ENCODE data around the gene CLASP2.

Gene CLASP2

GRCh38 chr3:33491721-33492120, 226.3 kb downstream of the CLASP2 start:
- no peak overlapping the region for H3K4me2 ChIP-seq (ENCODE audit: insufficient read depth, low read length, poor library complexity, severe bottlenecking)
- no peak for DNase-seq (ENCODE audit: low spot score)
- no CpG with 5 or more reads among the region's 4 CpGs for WGBS, 2 donors (ENCODE audit: extremely low coverage in 2 of 2, insufficient read length in 2 of 2, insufficient replicate concordance in 1 of 2)

DNA sequence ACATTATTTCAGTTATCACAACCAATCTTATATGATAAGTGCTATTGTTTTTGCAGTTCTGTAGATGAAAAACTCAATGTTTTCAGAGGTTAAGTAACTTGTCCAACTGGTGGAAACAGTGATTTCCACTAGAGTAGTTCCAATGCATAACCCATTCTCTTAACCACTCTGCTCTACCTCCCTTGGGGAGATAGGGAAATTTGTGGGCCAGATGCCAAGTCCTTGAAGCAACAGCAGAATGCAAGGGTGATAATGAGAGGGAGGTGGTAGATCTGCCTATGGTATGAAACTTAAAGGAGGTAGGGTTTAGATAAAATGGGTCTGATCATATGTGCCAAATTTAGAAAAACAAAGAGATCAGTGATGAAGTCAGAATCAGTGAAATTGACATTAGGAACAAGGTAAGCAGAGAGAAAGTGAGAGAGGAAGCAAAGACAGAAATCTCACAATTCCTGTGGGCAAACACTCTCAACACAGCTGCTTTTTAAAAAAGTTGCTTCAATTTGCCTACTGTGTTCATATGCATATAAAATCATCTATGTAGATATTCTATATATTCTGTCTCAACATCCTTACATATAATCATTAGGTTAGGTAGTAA, 227.3 kb downstream of the CLASP2 start:
- Histone ChIP-seq H3K79me1 (ENCODE audit: low read depth, low read length) (no peaks in the 10 kb centered on the region), H2AFZ (ENCODE audit: low read length) (no peak overlapping the region), H3K36me3 (replicated peaks in 1 of 2; ENCODE audit: control insufficient read depth in 2 of 2, insufficient read depth in 2 of 2, low read length in 2 of 2) (no peaks in the 10 kb centered on the region), H3K9me3 (replicated peaks in 1 of 2; ENCODE audit: control insufficient read depth in 2 of 2, insufficient read depth in 1 of 2, low read depth in 1 of 2, low read length in 2 of 2) (no peaks in the 10 kb centered on the region), H3K27ac (replicated peaks; ENCODE audit: low read length) (no peak overlapping the region), H2BK15ac (ENCODE audit: low read length) (no peak overlapping the region), H3K27me3 (ENCODE audit: control insufficient read depth in 3 of 3, insufficient read depth in 3 of 3, low read depth in 1 of 3, low read length in 3 of 3) (no peaks in the 10 kb centered on the region), H2AK5ac (ENCODE audit: low read depth, low read length) (no peak overlapping the region), H3K4ac (ENCODE audit: low read length) (no peak overlapping the region), H4K91ac (ENCODE audit: low read depth, low read length, poor library complexity) (no peak overlapping the region), H3K4me3 (ENCODE audit: low read length in 2 of 2) (no peak overlapping the region), H3K9ac (ENCODE audit: low read depth, low read length, poor library complexity) (no peak overlapping the region), H3K4me2 (ENCODE audit: insufficient read depth, low read length, poor library complexity, severe bottlenecking) (no peak overlapping the region), H4K8ac (ENCODE audit: low read depth, low read length) (no peak overlapping the region), H2BK120ac (ENCODE audit: low read depth, low read length) (no peak overlapping the region), H3K14ac (ENCODE audit: low read length) (no peak overlapping the region), H2BK5ac (ENCODE audit: low read length) (no peak overlapping the region), H2BK12ac (ENCODE audit: low read length) (no peak overlapping the region), H3K18ac (ENCODE audit: low read length) (no peak overlapping the region), H3K23ac (ENCODE audit: low read depth, low read length, poor library complexity) (no peak overlapping the region), H3K4me1 (ENCODE audit: control insufficient read depth in 2 of 2, insufficient read depth in 1 of 2, low read depth in 1 of 2, low read length in 2 of 2) (no peaks in the 10 kb centered on the region)
- no peak for DNase-seq (ENCODE audit: low spot score)

More at GRCh38 chr3:33491721-33492120, 226.3 kb downstream of the CLASP2 start:
- Histone ChIP-seq H3K9me3 (replicated peaks in 1 of 2; ENCODE audit: control insufficient read depth in 2 of 2, insufficient read depth in 1 of 2, low read depth in 1 of 2, low read length in 2 of 2) (no peaks in the 10 kb centered on the region), H2AK5ac (ENCODE audit: low read depth, low read length) (no peak overlapping the region), H3K4me1 (ENCODE audit: control insufficient read depth in 2 of 2, insufficient read depth in 1 of 2, low read depth in 1 of 2, low read length in 2 of 2) (no peaks in the 10 kb centered on the region), H3K27me3 (ENCODE audit: control insufficient read depth in 3 of 3, insufficient read depth in 3 of 3, low read depth in 1 of 3, low read length in 3 of 3) (no peaks in the 10 kb centered on the region), H3K18ac (ENCODE audit: low read length) (no peak overlapping the region), H2AFZ (ENCODE audit: low read length) (no peak overlapping the region), H3K79me1 (ENCODE audit: low read depth, low read length) (no peaks in the 10 kb centered on the region), H2BK5ac (ENCODE audit: low read length) (no peak overlapping the region), H4K91ac (ENCODE audit: low read depth, low read length, poor library complexity) (no peak overlapping the region), H2BK12ac (ENCODE audit: low read length) (no peak overlapping the region), H2BK15ac (ENCODE audit: low read length) (no peak overlapping the region), H3K9ac (ENCODE audit: low read depth, low read length, poor library complexity) (no peak overlapping the region), H2BK120ac (ENCODE audit: low read depth, low read length) (no peak overlapping the region), H3K36me3 (replicated peaks in 1 of 2; ENCODE audit: control insufficient read depth in 2 of 2, insufficient read depth in 2 of 2, low read length in 2 of 2) (peaks cover 0 to 4% of the 10 kb centered on the region in 2 donors), H4K8ac (ENCODE audit: low read depth, low read length) (no peak overlapping the region), H3K23ac (ENCODE audit: low read depth, low read length, poor library complexity) (no peak overlapping the region), H3K4me3 (ENCODE audit: low read length in 2 of 2) (no peak overlapping the region), H3K4ac (ENCODE audit: low read length) (no peak overlapping the region), H3K14ac (ENCODE audit: low read length) (no peak overlapping the region), H3K27ac (replicated peaks; ENCODE audit: low read length) (no peak overlapping the region)

DNA sequence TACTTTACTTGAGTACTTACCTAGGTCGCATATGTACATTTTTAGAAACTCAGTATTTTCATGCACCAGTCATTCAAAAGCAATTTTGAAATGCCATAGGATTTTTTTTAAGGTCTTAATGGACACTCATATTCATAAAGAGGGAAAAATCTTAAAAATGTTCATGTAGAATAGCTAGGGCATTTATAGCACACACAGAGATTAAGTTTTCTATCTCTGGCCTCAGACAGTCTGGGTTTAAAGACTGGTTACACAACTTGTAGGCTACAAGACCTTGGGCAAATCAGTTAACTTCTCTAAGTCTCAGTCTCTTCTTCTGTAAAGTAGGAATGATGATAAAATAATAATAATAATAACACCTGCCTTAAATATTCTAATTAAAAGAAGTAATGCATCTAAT, 229.4 kb downstream of the CLASP2 start:
- no peak overlapping the region for H2BK120ac ChIP-seq (ENCODE audit: low read depth, low read length)
- H3K4me1 ChIP-seq (ENCODE audit: control insufficient read depth in 2 of 2, insufficient read depth in 1 of 2, low read depth in 1 of 2, low read length in 2 of 2), result no peaks in the 10 kb centered on the region
- no peak overlapping the region for H2AFZ ChIP-seq (ENCODE audit: low read length)
- H3K27ac ChIP-seq (replicated peaks; ENCODE audit: low read length), result no peak overlapping the region
- no peaks in the 10 kb centered on the region for H3K9me3 ChIP-seq (replicated peaks in 1 of 2; ENCODE audit: control insufficient read depth in 2 of 2, insufficient read depth in 1 of 2, low read depth in 1 of 2, low read length in 2 of 2)
- H2BK15ac ChIP-seq (ENCODE audit: low read length), result no peak overlapping the region
- H3K14ac ChIP-seq (ENCODE audit: low read length), result no peak overlapping the region
- WGBS, 2 donors (ENCODE audit: extremely low coverage in 2 of 2, insufficient read length in 2 of 2, insufficient replicate concordance in 1 of 2), result no CpG with 5 or more reads among the region's 1 CpG
- H3K79me1 ChIP-seq (ENCODE audit: low read depth, low read length), result no peaks in the 10 kb centered on the region
- no peak overlapping the region for H3K4ac ChIP-seq (ENCODE audit: low read length)
- no peak overlapping the region for H3K9ac ChIP-seq (ENCODE audit: low read depth, low read length, poor library complexity)
- DNase-seq (ENCODE audit: low spot score), result no peak
- no peak overlapping the region for H4K91ac ChIP-seq (ENCODE audit: low read depth, low read length, poor library complexity)
- H3K18ac ChIP-seq (ENCODE audit: low read length), result no peak overlapping the region
- no peak overlapping the region for H2BK5ac ChIP-seq (ENCODE audit: low read length)
- no peak overlapping the region for H3K23ac ChIP-seq (ENCODE audit: low read depth, low read length, poor library complexity)
- no peaks in the 10 kb centered on the region for H3K27me3 ChIP-seq (ENCODE audit: control insufficient read depth in 3 of 3, insufficient read depth in 3 of 3, low read depth in 1 of 3, low read length in 3 of 3)
- no peak overlapping the region for H2BK12ac ChIP-seq (ENCODE audit: low read length)
- H3K4me3 ChIP-seq (ENCODE audit: low read length in 2 of 2), result no peak overlapping the region
- H3K36me3 ChIP-seq (replicated peaks in 1 of 2; ENCODE audit: control insufficient read depth in 2 of 2, insufficient read depth in 2 of 2, low read length in 2 of 2), result no peaks in the 10 kb centered on the region
- H2AK5ac ChIP-seq (ENCODE audit: low read depth, low read length), result no peak overlapping the region
- no peak overlapping the region for H4K8ac ChIP-seq (ENCODE audit: low read depth, low read length)
- H3K4me2 ChIP-seq (ENCODE audit: insufficient read depth, low read length, poor library complexity, severe bottlenecking), result no peak overlapping the region

GRCh38 chr3:33488246-33488645, 229.8 kb downstream of the CLASP2 start:
- Histone ChIP-seq H2BK15ac (ENCODE audit: low read length) (no peak overlapping the region), H3K23ac (ENCODE audit: low read depth, low read length, poor library complexity) (no peak overlapping the region), H3K18ac (ENCODE audit: low read length) (no peak overlapping the region), H3K14ac (ENCODE audit: low read length) (no peak overlapping the region), H4K91ac (ENCODE audit: low read depth, low read length, poor library complexity) (no peak overlapping the region), H3K4me2 (ENCODE audit: insufficient read depth, low read length, poor library complexity, severe bottlenecking) (no peak overlapping the region), H3K4ac (ENCODE audit: low read length) (no peak overlapping the region), H3K9me3 (replicated peaks in 1 of 2; ENCODE audit: control insufficient read depth in 2 of 2, insufficient read depth in 1 of 2, low read depth in 1 of 2, low read length in 2 of 2) (no peaks in the 10 kb centered on the region), H4K8ac (ENCODE audit: low read depth, low read length) (no peak overlapping the region), H3K79me1 (ENCODE audit: low read depth, low read length) (no peaks in the 10 kb centered on the region), H3K4me3 (ENCODE audit: low read length in 2 of 2) (no peak overlapping the region), H3K36me3 (replicated peaks in 1 of 2; ENCODE audit: control insufficient read depth in 2 of 2, insufficient read depth in 2 of 2, low read length in 2 of 2) (no peaks in the 10 kb centered on the region), H2AK5ac (ENCODE audit: low read depth, low read length) (no peak overlapping the region), H3K9ac (ENCODE audit: low read depth, low read length, poor library complexity) (no peak overlapping the region), H2BK12ac (ENCODE audit: low read length) (no peak overlapping the region), H2AFZ (ENCODE audit: low read length) (peak overlapping the region; percentile 10), H2BK120ac (ENCODE audit: low read depth, low read length) (no peak overlapping the region), H3K27me3 (ENCODE audit: control insufficient read depth in 3 of 3, insufficient read depth in 3 of 3, low read depth in 1 of 3, low read length in 3 of 3) (no peaks in the 10 kb centered on the region), H2BK5ac (ENCODE audit: low read length) (no peak overlapping the region), H3K27ac (replicated peaks; ENCODE audit: low read length) (no peak overlapping the region), H3K4me1 (ENCODE audit: control insufficient read depth in 2 of 2, insufficient read depth in 1 of 2, low read depth in 1 of 2, low read length in 2 of 2) (no peaks in the 10 kb centered on the region)
- no CpG with 5 or more reads among the region's 2 CpGs for WGBS, 2 donors (ENCODE audit: extremely low coverage in 2 of 2, insufficient read length in 2 of 2, insufficient replicate concordance in 1 of 2)
- no peak for DNase-seq (ENCODE audit: low spot score)

Data from neuronal stem cell (in vitro differentiated cells).